Fibroblast of skin of back (primary cell): ENCODE data around the gene AADAT. TPM values are rescaled to one million over a fixed set of nuclear protein-coding genes. Genes with fewer than 3 reads are reported as not detected.
A peak's percentile ranks its signal among the peaks of the same experiment; 100 is the strongest.
"Not testable (repeated sequence)": the region's sequence is repeated elsewhere in the genome, so short reads cannot be mapped to it uniquely, and the experiment has no call there.

ENCODE experiments used
- DNase-seq: peaks from one replicate; pipeline ENCODE4 v3.0.0-alpha.2; 2013
- polyA plus RNA-seq, 2 experiments: library from polyadenylated mRNA; unstranded; fragments of 120-200 nt; gene quantifications; one replicate each; pipeline ENCODE4 v1.2.1, GENCODE V29; 2013; ENCODE audit not compliant: insufficient read length in 2 of 2

Gene AADAT
- 9.4 TPM for polyA plus RNA-seq (2013, experiment 1 of 2; ENCODE audit: insufficient read length)
- polyA plus RNA-seq (2013, experiment 2 of 2; ENCODE audit: insufficient read length): 6.0 TPM

GRCh38 chr4:170089668-170090351 lies at the start of gene AADAT:
AADAT (minus strand) TSS chr4:170089956; CDS start chr4:170089690, 266 bp downstream.
- DNase-seq: peak; percentile 83

- DNase-seq: peak; percentile 70
These were observed 48.9 kb upstream of the AADAT start for GRCh38 chr4:170138580-170139194.

GRCh38 chr4:170137927-170138326 lies 48.2 kb upstream of the AADAT start:
- DNase-seq: no peak

- no peak for DNase-seq
These were observed 47.7 kb upstream of the AADAT start for GRCh38 chr4:170137466-170137865.

GRCh38 chr4:170134821-170135220 lies 45.1 kb upstream of the AADAT start:
- DNase-seq: no peak

GRCh38 chr4:170128219-170128804 lies 38.6 kb upstream of the AADAT start:
- no peak for DNase-seq

- DNase-seq: no peak
These were observed 38.0 kb upstream of the AADAT start for GRCh38 chr4:170127758-170128157.

GRCh38 chr4:170124406-170124805 lies 34.6 kb upstream of the AADAT start:
- no peak for DNase-seq

GRCh38 chr4:170122252-170122651 lies 32.5 kb upstream of the AADAT start:
- no peak for DNase-seq

- DNase-seq: no peak
These were observed 24.9 kb upstream of the AADAT start for GRCh38 chr4:170114636-170115035.

- not testable (repeated sequence) for DNase-seq
These were observed 24.4 kb upstream of the AADAT start for GRCh38 chr4:170114183-170114582.

- DNase-seq: no peak
These were observed 21.8 kb upstream of the AADAT start for GRCh38 chr4:170111546-170111945.

- no peak for DNase-seq
These were observed 21.3 kb upstream of the AADAT start for GRCh38 chr4:170111085-170111484.

- no peak for DNase-seq
These were observed 20.5 kb upstream of the AADAT start for GRCh38 chr4:170110285-170110672.

- DNase-seq: peak; percentile 2
These were observed 20.0 kb upstream of the AADAT start for GRCh38 chr4:170109586-170110284.

- DNase-seq: no peak
These were observed 17.1 kb upstream of the AADAT start for GRCh38 chr4:170106900-170107299.

- no peak for DNase-seq
These were observed 12.7 kb upstream of the AADAT start for GRCh38 chr4:170102426-170102825.

- not testable (repeated sequence) for DNase-seq
These were observed 8.4 kb upstream of the AADAT start for GRCh38 chr4:170098171-170098570.

- DNase-seq: no peak
These were observed 7.9 kb upstream of the AADAT start for GRCh38 chr4:170097681-170098080.

GRCh38 chr4:170093973-170094535 lies 4.3 kb upstream of the AADAT start:
- no peak for DNase-seq

GRCh38 chr4:170091069-170091696 lies 1.4 kb upstream of the AADAT start:
- no peak for DNase-seq

- peak; percentile 41 for DNase-seq
These were observed 746 bp upstream of the AADAT start for GRCh38 chr4:170090352-170091052.
